ENCODE results near the gene ALKBH6. TPM values are rescaled to one million over a fixed set of nuclear protein-coding genes. Genes with fewer than 3 reads are reported as not detected.

Gene ALKBH6
- total and polyA plus RNA-seq, 9 of the 15 experiments (the other 6 are each of a cell fraction or from before 2014, with no cell fraction given), result 0.67 to 62.0 (median 34.5) TPM

DNA sequence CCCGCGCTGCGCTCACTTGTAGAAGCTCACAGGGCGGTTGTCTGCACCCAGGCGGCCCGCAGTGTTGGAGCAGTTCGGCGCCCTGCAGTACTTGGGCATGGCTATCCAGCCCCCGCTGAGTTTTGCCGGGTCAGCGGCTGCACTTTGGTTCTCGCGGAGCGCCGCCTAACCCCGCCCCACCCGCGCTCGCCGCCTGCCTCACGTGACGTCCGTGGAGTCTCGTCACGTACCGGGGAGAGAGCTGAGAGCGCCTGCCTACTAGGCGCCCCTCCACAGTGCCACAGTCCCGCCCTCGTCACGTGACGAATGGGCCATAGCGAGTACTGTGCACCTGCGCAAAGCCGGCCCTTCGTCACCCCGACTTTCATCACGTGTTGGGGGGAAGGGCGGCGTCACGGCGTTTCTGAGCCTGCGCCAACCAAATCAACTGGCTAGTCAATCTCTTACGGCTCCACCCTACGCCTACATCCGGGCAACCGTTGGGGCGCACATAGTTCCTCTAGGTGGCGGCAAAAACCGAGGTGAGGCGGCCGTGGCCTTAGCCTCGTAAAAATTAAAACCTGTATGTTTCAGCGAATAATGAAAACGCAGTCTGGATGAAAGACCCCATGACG, 40.2 kb upstream of the ALKBH6 start, which contains the start of gene THAP8 (continued):
- TF ChIP-seq ZFPM2 (CRISPR knock-in tag; IDR thresholded peaks at IDR 0.05), result no peak
- TF ChIP-seq, protein P1, sequence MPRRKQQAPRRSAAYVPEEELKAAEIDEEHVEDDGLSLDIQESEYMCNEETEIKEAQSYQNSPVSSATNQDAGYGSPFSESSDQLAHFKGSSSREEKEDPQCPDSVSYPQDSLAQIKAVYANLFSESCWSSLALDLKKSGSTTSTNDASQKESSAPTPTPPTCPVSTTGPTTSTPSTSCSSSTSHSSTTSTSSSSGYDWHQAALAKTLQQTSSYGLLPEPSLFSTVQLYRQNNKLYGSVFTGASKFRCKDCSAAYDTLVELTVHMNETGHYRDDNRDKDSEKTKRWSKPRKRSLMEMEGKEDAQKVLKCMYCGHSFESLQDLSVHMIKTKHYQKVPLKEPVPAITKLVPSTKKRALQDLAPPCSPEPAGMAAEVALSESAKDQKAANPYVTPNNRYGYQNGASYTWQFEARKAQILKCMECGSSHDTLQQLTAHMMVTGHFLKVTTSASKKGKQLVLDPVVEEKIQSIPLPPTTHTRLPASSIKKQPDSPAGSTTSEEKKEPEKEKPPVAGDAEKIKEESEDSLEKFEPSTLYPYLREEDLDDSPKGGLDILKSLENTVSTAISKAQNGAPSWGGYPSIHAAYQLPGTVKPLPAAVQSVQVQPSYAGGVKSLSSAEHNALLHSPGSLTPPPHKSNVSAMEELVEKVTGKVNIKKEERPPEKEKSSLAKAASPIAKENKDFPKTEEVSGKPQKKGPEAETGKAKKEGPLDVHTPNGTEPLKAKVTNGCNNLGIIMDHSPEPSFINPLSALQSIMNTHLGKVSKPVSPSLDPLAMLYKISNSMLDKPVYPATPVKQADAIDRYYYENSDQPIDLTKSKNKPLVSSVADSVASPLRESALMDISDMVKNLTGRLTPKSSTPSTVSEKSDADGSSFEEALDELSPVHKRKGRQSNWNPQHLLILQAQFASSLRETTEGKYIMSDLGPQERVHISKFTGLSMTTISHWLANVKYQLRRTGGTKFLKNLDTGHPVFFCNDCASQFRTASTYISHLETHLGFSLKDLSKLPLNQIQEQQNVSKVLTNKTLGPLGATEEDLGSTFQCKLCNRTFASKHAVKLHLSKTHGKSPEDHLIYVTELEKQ (CRISPR knock-in tag; IDR thresholded peaks at IDR 0.05), result no peak
- TF ChIP-seq, protein P2, sequence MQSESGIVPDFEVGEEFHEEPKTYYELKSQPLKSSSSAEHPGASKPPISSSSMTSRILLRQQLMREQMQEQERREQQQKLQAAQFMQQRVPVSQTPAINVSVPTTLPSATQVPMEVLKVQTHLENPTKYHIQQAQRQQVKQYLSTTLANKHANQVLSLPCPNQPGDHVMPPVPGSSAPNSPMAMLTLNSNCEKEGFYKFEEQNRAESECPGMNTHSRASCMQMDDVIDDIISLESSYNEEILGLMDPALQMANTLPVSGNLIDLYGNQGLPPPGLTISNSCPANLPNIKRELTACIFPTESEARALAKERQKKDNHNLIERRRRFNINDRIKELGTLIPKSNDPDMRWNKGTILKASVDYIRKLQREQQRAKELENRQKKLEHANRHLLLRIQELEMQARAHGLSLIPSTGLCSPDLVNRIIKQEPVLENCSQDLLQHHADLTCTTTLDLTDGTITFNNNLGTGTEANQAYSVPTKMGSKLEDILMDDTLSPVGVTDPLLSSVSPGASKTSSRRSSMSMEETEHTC (IDR thresholded peaks at IDR 0.05), result peak; percentile 98
- TF ChIP-seq HDAC8 (tag; IDR thresholded peaks at IDR 0.05), result peak; percentile 71; the same call in 1 of the 2 replicates
- TF ChIP-seq, protein P3, sequence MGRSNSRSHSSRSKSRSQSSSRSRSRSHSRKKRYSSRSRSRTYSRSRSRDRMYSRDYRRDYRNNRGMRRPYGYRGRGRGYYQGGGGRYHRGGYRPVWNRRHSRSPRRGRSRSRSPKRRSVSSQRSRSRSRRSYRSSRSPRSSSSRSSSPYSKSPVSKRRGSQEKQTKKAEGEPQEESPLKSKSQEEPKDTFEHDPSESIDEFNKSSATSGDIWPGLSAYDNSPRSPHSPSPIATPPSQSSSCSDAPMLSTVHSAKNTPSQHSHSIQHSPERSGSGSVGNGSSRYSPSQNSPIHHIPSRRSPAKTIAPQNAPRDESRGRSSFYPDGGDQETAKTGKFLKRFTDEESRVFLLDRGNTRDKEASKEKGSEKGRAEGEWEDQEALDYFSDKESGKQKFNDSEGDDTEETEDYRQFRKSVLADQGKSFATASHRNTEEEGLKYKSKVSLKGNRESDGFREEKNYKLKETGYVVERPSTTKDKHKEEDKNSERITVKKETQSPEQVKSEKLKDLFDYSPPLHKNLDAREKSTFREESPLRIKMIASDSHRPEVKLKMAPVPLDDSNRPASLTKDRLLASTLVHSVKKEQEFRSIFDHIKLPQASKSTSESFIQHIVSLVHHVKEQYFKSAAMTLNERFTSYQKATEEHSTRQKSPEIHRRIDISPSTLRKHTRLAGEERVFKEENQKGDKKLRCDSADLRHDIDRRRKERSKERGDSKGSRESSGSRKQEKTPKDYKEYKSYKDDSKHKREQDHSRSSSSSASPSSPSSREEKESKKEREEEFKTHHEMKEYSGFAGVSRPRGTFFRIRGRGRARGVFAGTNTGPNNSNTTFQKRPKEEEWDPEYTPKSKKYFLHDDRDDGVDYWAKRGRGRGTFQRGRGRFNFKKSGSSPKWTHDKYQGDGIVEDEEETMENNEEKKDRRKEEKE (IDR thresholded peaks at IDR 0.05; ENCODE audit: borderline replicate concordance in 1 of 2, control insufficient read depth in 1 of 2, low read depth in 2 of 2, low read length in 1 of 2), result no peak

Measured in K562 (cell line).